H9 (cell line): ENCODE measurements around the gene IER5. TPM values are rescaled to one million over a fixed set of nuclear protein-coding genes. Genes with fewer than 3 reads are reported as not detected.
A peak's percentile ranks its signal among the peaks of the same experiment; 100 is the strongest.

Experiments used
- DNase-seq: peaks from one replicate; pipeline ENCODE4 v3.0.0-alpha.2; 2017
- H2AFZ ChIP-seq: one replicate; pipeline ENCODE4 v1.6.1; 2013; ENCODE audit warnings: mild to moderate bottlenecking, low read length, control low read depth, moderate library complexity
- H2AK5ac ChIP-seq: 2 replicates; pipeline ENCODE4 v1.6.1; 2013; ENCODE audit warnings: low read length, control low read depth, mixed read lengths; ENCODE audit not compliant: insufficient read length
- H2BK120ac ChIP-seq: one replicate; pipeline ENCODE4 v1.6.1; 2013; ENCODE audit warnings: low read depth, mild to moderate bottlenecking, low read length, control low read depth, inconsistent platforms; ENCODE audit not compliant: poor library complexity, severe bottlenecking
- H2BK12ac ChIP-seq: 2 replicates; pipeline ENCODE4 v1.6.1; 2013; ENCODE audit warnings: low read length, control low read depth, mixed read lengths, low read depth; ENCODE audit not compliant: insufficient read length
- H2BK15ac ChIP-seq: 2 replicates; pipeline ENCODE4 v1.6.1; 2013; ENCODE audit warnings: low read depth, low read length, control low read depth
- H2BK20ac ChIP-seq: one replicate; pipeline ENCODE4 v1.6.1; 2013; ENCODE audit warnings: low read depth, mild to moderate bottlenecking, low read length, control low read depth, inconsistent platforms; ENCODE audit not compliant: poor library complexity, severe bottlenecking
- H2BK5ac ChIP-seq: 2 replicates; pipeline ENCODE4 v1.6.1; 2013; ENCODE audit warnings: low read length, control low read depth, mixed read lengths; ENCODE audit not compliant: insufficient read length
- H3K14ac ChIP-seq: 2 replicates; pipeline ENCODE4 v1.6.1; 2013; ENCODE audit warnings: low read length, control low read depth; ENCODE audit not compliant: insufficient read depth
- H3K18ac ChIP-seq: 2 replicates; pipeline ENCODE4 v1.6.1; 2013; ENCODE audit warnings: low read depth, mild to moderate bottlenecking, mixed read lengths, low read length, control low read depth; ENCODE audit not compliant: insufficient read length
- H3K23ac ChIP-seq: 2 replicates; pipeline ENCODE4 v1.6.1; 2013; ENCODE audit warnings: low read length, control low read depth, mixed read lengths, low read depth; ENCODE audit not compliant: insufficient read length
- H3K23me2 ChIP-seq: 2 replicates; pipeline ENCODE4 v1.6.1; 2013; ENCODE audit warnings: low read depth, mild to moderate bottlenecking, mixed read lengths, low read length, control low read depth; ENCODE audit not compliant: insufficient read length, poor library complexity, severe bottlenecking
- H3K27ac ChIP-seq: 2 replicates; pipeline ENCODE4 v1.5.1; 2013; ENCODE audit warnings: low read length, control low read depth, mixed read lengths, low read depth; ENCODE audit not compliant: insufficient read length
- H3K27me3 ChIP-seq: 2 replicates; pipeline ENCODE4 v1.6.1; 2013; ENCODE audit warnings: low read length, control low read depth, inconsistent platforms; ENCODE audit not compliant: insufficient read depth
- H3K4ac ChIP-seq: 2 replicates; pipeline ENCODE4 v1.6.1; 2013; ENCODE audit warnings: low read depth, mild to moderate bottlenecking, control low read depth, inconsistent platforms, low read length, moderate library complexity
- H3K4me1 ChIP-seq: 2 replicates; pipeline ENCODE4 v1.6.1; 2013; ENCODE audit warnings: low read length, control low read depth, inconsistent platforms; ENCODE audit not compliant: insufficient read depth
- H3K4me2 ChIP-seq: 2 replicates; pipeline ENCODE4 v1.6.1; 2013; ENCODE audit warnings: low read length, control low read depth, mixed read lengths; ENCODE audit not compliant: insufficient read length, insufficient read depth
- H3K56ac ChIP-seq: 2 replicates; pipeline ENCODE4 v1.6.1; 2013; ENCODE audit warnings: low read depth, mild to moderate bottlenecking, mixed read lengths, low read length, control low read depth; ENCODE audit not compliant: insufficient read length
- H3K79me1 ChIP-seq: 2 replicates; pipeline ENCODE4 v1.6.1; 2013; ENCODE audit warnings: low read depth, mild to moderate bottlenecking, moderate library complexity, low read length, control low read depth, inconsistent platforms; ENCODE audit not compliant: insufficient read depth, poor library complexity, severe bottlenecking
- H3K79me2 ChIP-seq: 2 replicates; pipeline ENCODE4 v1.6.1; 2013; ENCODE audit warnings: low read length, control low read depth, inconsistent platforms; ENCODE audit not compliant: insufficient read depth
- H3K9ac ChIP-seq: 2 replicates; pipeline ENCODE4 v1.6.1; 2013; ENCODE audit warnings: low read length, control low read depth, mixed read lengths; ENCODE audit not compliant: insufficient read length; ENCODE audit errors: extremely low read depth
- H3K9me3 ChIP-seq: one replicate; pipeline ENCODE4 v1.6.1; 2013; ENCODE audit warnings: low read depth, low read length, inconsistent platforms; ENCODE audit not compliant: control insufficient read depth
- H3T11ph ChIP-seq: one replicate; pipeline ENCODE4 v1.6.1; 2013; ENCODE audit warnings: mild to moderate bottlenecking, low read length, control low read depth, inconsistent platforms
- H4K20me1 ChIP-seq: one replicate; pipeline ENCODE4 v1.6.1; 2013; ENCODE audit not compliant: control insufficient read depth, insufficient read length, insufficient read depth
- H4K5ac ChIP-seq: 2 replicates; pipeline ENCODE4 v1.6.1; 2013; ENCODE audit warnings: low read depth, mild to moderate bottlenecking, mixed read lengths, low read length, control low read depth; ENCODE audit not compliant: insufficient read length
- H4K8ac ChIP-seq: replicated peaks from 2 replicates; pipeline ENCODE4 v1.6.1; 2013; ENCODE audit warnings: low read length, control low read depth, mixed read lengths, low read depth; ENCODE audit not compliant: insufficient read length
- H4K91ac ChIP-seq: 2 replicates; pipeline ENCODE4 v1.6.1; 2013; ENCODE audit warnings: low read depth, mild to moderate bottlenecking, moderate library complexity, mixed read lengths, low read length, control low read depth; ENCODE audit not compliant: insufficient read length
- H3K27ac Mint-ChIP-seq, 3 experiments: 2 replicates in 2 of 3; 3 replicates in 1 of 3; pipeline ENCODE4 v1.8.0; 2020 to 2021; ENCODE audit warnings: mixed read lengths in 3 of 3, mild to moderate bottlenecking in 1 of 3, moderate library complexity in 1 of 3
- H3K27me3 Mint-ChIP-seq: 2 replicates; pipeline ENCODE4 v1.8.0; 2021; ENCODE audit warnings: low read depth, mild to moderate bottlenecking, moderate library complexity, mixed read lengths
- H3K36me3 Mint-ChIP-seq, 3 experiments: 2 replicates in 2 of 3; 3 replicates in 1 of 3; pipeline ENCODE4 v1.8.0; 2020 to 2021; ENCODE audit warnings: low read depth in 3 of 3, mixed read lengths in 3 of 3; ENCODE audit not compliant: insufficient read depth in 1 of 3
- H3K4me1 Mint-ChIP-seq, 2 experiments: 2 replicates each; pipeline ENCODE4 v1.8.0; 2020; ENCODE audit warnings: mixed read lengths in 2 of 2
- H3K4me3 Mint-ChIP-seq, 2 experiments: 2 replicates in 1 of 2; 3 replicates in 1 of 2; pipeline ENCODE4 v1.8.0; 2020 to 2021; ENCODE audit warnings: mild to moderate bottlenecking in 2 of 2, mixed read lengths in 2 of 2, moderate library complexity in 1 of 2
- H3K9me3 Mint-ChIP-seq, 2 experiments: 2 replicates in 1 of 2; 3 replicates in 1 of 2; pipeline ENCODE4 v1.8.0; 2020; ENCODE audit warnings: mild to moderate bottlenecking in 2 of 2, mixed read lengths in 2 of 2, moderate library complexity in 1 of 2
- WGBS: extraction: QIAGEN DNeasy Blood & Tissue Kit; methylation state at CpG from one replicate; pipeline ENCODE4 v1.1.7; 2013; ENCODE audit warnings: missing lambda C conversion rate, low lambda C conversion rate, mixed read lengths; ENCODE audit not compliant: insufficient read length; ENCODE audit errors: extremely low coverage; 5-methylcytosine and 5-hydroxymethylcytosine counted together
- total RNA-seq: library from RNA; stranded (reverse); gene quantifications from 2 replicates; pipeline ENCODE4 v1.2.1, GENCODE V29; 2021
- TF ChIP-seq, protein P1 (sequence below): fragments of 200-600 bp; sonication (generic); conservative IDR thresholded peaks from 3 replicates; pipeline ENCODE4 v1.8.0; 2021; ENCODE audit warnings: antibody characterized with exemption, mild to moderate bottlenecking

The IER5 gene
- total RNA-seq, 1 experiment from 2014 or later = 6.7 TPM

DNA sequence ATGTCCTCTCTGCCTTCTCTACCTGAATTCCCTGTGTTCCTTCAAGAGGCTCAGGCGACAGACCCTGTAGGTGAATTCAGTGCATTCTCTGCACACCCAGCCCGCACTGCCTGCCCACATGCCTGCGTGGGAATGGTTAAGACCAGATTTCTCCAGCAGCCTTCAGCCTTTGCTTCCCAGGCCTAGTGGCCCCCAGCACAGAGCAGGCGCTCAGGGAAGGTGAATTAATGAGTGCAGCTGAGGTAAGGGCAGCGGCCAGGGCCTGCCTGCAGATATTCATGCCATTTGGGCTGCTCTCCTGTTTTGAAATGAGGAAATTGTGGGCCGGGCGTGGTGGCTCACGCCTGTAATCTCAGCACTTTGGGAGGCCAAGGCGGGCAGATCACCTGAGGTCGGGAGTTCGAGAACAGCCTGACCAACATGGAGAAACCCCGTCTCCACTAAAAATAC lies 45.5 kb downstream of the IER5 start:
- H3K4ac ChIP-seq = no peak overlapping the region
- peaks cover 43 to 54% of the 10 kb centered on the region in 2 experiments for H3K4me1 Mint-ChIP-seq
- H3K18ac ChIP-seq = no peak overlapping the region
- H4K91ac ChIP-seq = no peak overlapping the region
- no peak overlapping the region for H3K23ac ChIP-seq
- no peak for DNase-seq
- no peak overlapping the region for H2BK15ac ChIP-seq
- TF ChIP-seq, protein P1, sequence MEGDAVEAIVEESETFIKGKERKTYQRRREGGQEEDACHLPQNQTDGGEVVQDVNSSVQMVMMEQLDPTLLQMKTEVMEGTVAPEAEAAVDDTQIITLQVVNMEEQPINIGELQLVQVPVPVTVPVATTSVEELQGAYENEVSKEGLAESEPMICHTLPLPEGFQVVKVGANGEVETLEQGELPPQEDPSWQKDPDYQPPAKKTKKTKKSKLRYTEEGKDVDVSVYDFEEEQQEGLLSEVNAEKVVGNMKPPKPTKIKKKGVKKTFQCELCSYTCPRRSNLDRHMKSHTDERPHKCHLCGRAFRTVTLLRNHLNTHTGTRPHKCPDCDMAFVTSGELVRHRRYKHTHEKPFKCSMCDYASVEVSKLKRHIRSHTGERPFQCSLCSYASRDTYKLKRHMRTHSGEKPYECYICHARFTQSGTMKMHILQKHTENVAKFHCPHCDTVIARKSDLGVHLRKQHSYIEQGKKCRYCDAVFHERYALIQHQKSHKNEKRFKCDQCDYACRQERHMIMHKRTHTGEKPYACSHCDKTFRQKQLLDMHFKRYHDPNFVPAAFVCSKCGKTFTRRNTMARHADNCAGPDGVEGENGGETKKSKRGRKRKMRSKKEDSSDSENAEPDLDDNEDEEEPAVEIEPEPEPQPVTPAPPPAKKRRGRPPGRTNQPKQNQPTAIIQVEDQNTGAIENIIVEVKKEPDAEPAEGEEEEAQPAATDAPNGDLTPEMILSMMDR = no peak
- peaks cover 0 to 2% of the 10 kb centered on the region in 2 experiments; a peak in 1 of 5 replicates for H3K9me3 Mint-ChIP-seq
- no peak overlapping the region for H2BK12ac ChIP-seq
- H3K27ac ChIP-seq = no peak overlapping the region
- peaks cover 19% of the 10 kb centered on the region for H3K27me3 Mint-ChIP-seq
- no peak overlapping the region for H4K5ac ChIP-seq
- 0 out of 2 replicates have a peak overlapping the region, but pooled peaks have one; percentile 6 for H3K14ac ChIP-seq
- no peak overlapping the region for H4K8ac ChIP-seq
- no peaks in the 10 kb centered on the region for H3K9me3 ChIP-seq
- H4K20me1 ChIP-seq = no peaks in the 10 kb centered on the region
- no peaks in the 10 kb centered on the region for H3K79me2 ChIP-seq
- H2BK20ac ChIP-seq = no peak overlapping the region
- peak overlapping the region in 1 of 2 experiments; percentile 28; a peak in 2 of 5 replicates for H3K4me3 Mint-ChIP-seq
- peaks cover 12% of the 10 kb centered on the region for H3K4me1 ChIP-seq
- no peak overlapping the region for H3T11ph ChIP-seq
- no peaks in the 10 kb centered on the region for H3K79me1 ChIP-seq
- no peak overlapping the region for H3K9ac ChIP-seq
- no CpG with 5 or more reads among the region's 12 CpGs for WGBS
- no peak overlapping the region for H2BK5ac ChIP-seq
- H3K27me3 ChIP-seq = no peaks in the 10 kb centered on the region
- H3K4me2 ChIP-seq = no peak overlapping the region
- no peak overlapping the region for H3K56ac ChIP-seq
- H2AFZ ChIP-seq = no peak overlapping the region
- no peak overlapping the region for H2AK5ac ChIP-seq
- no peaks in the 10 kb centered on the region for H3K23me2 ChIP-seq
- H3K27ac Mint-ChIP-seq = peak overlapping the region in 1 of 3 experiments; percentile 92; a peak in 4 of 7 replicates
- no peak overlapping the region for H2BK120ac ChIP-seq
- H3K36me3 Mint-ChIP-seq = no peaks in the 10 kb centered on the region
